HG03095 (cell line): ENCODE results near the gene SFTPB.
"Not testable (repeated sequence)": the region's sequence is repeated elsewhere in the genome, so short reads cannot be mapped to it uniquely, and the experiment has no call there.

ENCODE experiments used
- ATAC-seq: cut with Tn5 transposase; IDR thresholded peaks from one replicate; pipeline ENCODE4 v1.9.1; 2021; ENCODE audit warnings: moderate library complexity; ENCODE audit not compliant: unreplicated experiment

The SFTPB gene

GRCh38 chr2:85659324-85659981, 8.5 kb downstream of the SFTPB start:
- no peak for ATAC-seq

GRCh38 chr2:85657399-85657798, 10.6 kb downstream of the SFTPB start:
- ATAC-seq = not testable (repeated sequence)

GRCh38 chr2:85656468-85656867, 11.5 kb downstream of the SFTPB start:
- no peak for ATAC-seq

- ATAC-seq = no peak
These were observed 12.0 kb downstream of the SFTPB start for GRCh38 chr2:85655961-85656417.

- no peak for ATAC-seq
These were observed 14.0 kb downstream of the SFTPB start for GRCh38 chr2:85653996-85654395.

GRCh38 chr2:85652056-85652455, 15.9 kb downstream of the SFTPB start:
- no peak for ATAC-seq

- no peak for ATAC-seq
These were observed 16.9 kb downstream of the SFTPB start for GRCh38 chr2:85651097-85651496.

- ATAC-seq = no peak
These were observed 17.5 kb downstream of the SFTPB start for GRCh38 chr2:85650456-85650855.

- ATAC-seq = no peak
These were observed 18.5 kb downstream of the SFTPB start for GRCh38 chr2:85649201-85650190.

- ATAC-seq = no peak
These were observed 19.4 kb downstream of the SFTPB start for GRCh38 chr2:85648619-85649018.

GRCh38 chr2:85647823-85648526, 20.0 kb downstream of the SFTPB start:
- peak; percentile 68 for ATAC-seq

GRCh38 chr2:85646166-85646565, 21.8 kb downstream of the SFTPB start:
- ATAC-seq = no peak

GRCh38 chr2:85644909-85645308, 23.1 kb downstream of the SFTPB start:
- no peak for ATAC-seq

- ATAC-seq = no peak
These were observed 25.3 kb downstream of the SFTPB start for GRCh38 chr2:85642725-85643124.

GRCh38 chr2:85635636-85636035, 32.4 kb downstream of the SFTPB start:
- ATAC-seq = no peak

GRCh38 chr2:85635011-85635410, 33.0 kb downstream of the SFTPB start:
- ATAC-seq = no peak

- no peak for ATAC-seq
These were observed 36.7 kb downstream of the SFTPB start for GRCh38 chr2:85631316-85631715.

- ATAC-seq = peak; percentile 59
These were observed 39.3 kb downstream of the SFTPB start for GRCh38 chr2:85628658-85629057.

GRCh38 chr2:85623991-85624390, 44.0 kb downstream of the SFTPB start:
- ATAC-seq = no peak

- no peak for ATAC-seq
These were observed 46.7 kb downstream of the SFTPB start for GRCh38 chr2:85621338-85621737.

GRCh38 chr2:85619617-85620016, 48.4 kb downstream of the SFTPB start:
- no peak for ATAC-seq
